NCI-H187 (cell line): ENCODE data around the gene SYNDIG1.

Experiments used
- DNase-seq, 2 experiments: peaks; one replicate each; lab custom pipeline; 2025; lab: John Stamatoyannopoulos, UW

SYNDIG1 gene

GRCh38 chr20:24674921-24675605 lies 205.6 kb downstream of the SYNDIG1 start:
- DNase-seq, result no peak

- DNase-seq, result no peak
Observed at GRCh38 chr20:24675651-24676352, 206.4 kb downstream of the SYNDIG1 start.

GRCh38 chr20:24676353-24676977 lies 207.0 kb downstream of the SYNDIG1 start:
- no peak for DNase-seq

DNA sequence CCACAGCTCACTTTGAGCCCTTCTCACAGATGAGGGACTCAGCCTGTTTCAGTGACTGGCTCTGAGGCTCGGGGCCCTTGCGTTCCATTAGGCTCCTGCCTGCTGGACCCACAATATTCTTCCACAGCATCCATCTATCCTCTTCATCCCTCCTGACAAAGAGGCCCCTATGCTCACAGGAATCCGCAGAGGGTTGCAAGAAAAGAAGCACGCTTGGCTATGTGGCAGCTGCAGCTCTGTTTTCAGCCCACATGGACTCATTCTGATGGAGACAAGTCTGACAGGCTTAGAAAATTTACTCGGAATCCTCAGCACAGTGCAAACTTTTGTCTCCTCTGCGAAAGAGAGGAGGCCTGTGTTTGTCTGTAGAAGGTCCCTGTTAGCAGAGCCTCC lies 207.5 kb downstream of the SYNDIG1 start:
- DNase-seq, result no peak

- DNase-seq, result no peak
Observed at GRCh38 chr20:24677626-24678315, 208.3 kb downstream of the SYNDIG1 start.

- DNase-seq, result no peak
Observed at GRCh38 chr20:24678351-24679106, 209.1 kb downstream of the SYNDIG1 start.

GRCh38 chr20:24679448-24680047 lies 210.1 kb downstream of the SYNDIG1 start:
- DNase-seq, result no peak

DNA sequence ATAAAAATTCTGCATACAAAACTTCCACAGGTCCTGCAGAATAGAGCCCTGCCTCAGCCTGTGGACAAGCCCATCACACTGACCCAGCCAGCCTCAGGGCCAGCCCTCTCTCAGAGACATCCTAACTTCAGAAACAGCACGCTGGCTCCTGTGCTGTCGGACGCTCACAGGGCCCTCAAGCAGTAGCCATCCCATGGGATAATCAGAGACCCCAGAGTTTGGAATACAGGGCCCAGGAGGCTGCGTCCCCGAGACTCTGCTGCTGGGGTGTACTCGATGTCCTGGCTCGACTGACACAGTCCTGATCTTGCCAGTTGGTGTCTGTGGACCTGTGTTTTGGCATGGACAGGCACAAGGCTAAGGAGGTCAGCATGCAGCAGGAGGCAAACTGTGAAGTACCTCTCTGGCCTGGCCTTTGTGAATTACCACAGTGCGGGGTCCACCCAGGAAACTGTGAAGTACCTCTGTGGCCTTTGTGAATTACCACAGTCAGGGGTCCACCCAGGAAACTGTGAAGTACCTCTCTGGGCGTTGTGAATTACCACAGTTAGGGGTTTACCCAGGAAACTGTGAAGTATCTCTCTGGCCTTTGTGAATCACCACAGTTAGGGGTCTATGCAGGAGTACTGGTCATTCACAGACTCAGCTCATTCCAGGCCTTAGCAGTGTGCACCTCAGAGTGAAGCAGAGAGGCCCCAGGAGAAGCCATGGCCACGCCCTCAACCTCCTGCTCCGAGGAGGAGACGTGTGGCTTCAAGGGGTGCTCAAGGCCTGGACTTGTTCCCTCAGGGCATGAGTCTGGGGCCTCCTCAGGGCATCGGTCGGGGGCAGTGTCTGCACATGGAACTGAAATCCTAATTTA lies 212.4 kb downstream of the SYNDIG1 start:
- DNase-seq, result no peak

GRCh38 chr20:24682496-24682985 lies 213.1 kb downstream of the SYNDIG1 start:
- no peak for DNase-seq

DNA sequence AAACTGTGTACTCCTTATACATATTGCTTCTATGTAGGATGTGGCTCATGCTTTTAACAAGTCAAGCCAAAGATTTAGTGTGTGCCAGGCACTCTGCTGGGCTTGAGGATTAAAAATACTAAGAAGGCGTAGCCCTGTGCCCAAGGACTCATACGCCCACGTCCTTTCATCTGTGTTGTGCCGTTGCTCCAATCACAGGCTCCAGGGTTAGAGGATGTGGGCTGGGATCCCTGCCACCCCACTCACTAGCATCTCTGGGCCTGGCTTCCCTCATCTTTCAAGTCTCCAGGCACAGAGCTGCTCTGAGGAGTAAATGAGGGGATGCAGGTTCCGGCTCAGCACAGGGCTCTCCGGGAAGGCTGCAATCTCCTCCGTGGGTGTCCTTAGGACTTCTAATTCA lies 214.2 kb downstream of the SYNDIG1 start:
- no peak for DNase-seq

- DNase-seq, result no peak
Observed at GRCh38 chr20:24684421-24684871, 215.0 kb downstream of the SYNDIG1 start.

DNA sequence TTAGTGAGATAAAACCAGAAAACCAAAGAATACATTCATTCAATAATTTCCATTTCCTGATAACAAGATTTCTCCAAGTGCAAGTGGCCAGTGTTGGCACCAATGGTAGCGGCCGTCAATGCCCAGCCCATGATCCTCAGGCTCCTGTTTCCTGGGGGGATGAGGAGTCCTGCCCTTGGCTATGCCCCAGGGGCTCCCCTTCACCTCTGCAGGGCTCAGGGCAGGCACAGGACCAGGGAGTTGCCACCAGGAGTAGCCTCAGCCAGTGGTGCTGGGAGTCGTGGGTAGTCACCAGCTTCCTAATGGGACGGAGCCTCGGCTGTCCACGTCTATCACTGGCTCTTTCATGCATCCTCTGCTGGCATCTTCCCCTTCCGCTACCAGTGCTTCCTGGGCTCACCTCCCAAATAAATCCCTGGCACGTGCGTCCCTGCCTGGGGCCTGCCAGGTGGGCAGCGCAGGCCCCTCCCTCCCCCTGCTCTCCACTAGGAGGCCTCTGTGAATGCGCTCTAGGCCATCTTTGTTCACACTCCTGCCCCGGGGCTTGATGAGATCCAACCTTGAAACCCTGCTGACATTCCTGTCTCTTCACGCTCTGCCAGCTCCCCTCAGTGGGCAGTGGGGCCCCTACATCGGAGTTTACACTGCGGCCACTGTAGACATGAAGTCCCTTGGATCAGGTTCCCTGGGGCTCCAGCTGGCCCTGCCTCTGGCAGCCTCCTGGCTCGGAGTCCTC lies 215.7 kb downstream of the SYNDIG1 start:
- DNase-seq, result no peak

DNA sequence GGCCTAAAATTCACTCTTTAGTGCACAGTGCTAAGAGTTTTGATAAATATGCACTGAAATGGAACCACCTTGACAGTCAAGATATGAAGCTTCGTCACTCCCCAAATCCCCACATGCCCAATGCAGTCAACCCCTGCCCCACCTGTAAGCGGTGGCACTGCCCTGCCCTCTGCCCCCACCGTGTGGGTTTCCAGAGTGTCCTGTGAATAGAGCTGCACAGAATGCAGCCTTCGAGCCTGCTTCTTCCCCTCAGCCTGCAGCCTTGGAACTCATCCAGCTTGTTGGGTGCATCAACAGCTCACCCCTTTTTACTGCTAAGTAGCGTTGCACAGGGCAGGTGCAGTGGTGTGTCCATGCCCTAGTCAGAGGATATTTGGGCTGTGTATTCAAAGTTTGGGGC lies 216.3 kb downstream of the SYNDIG1 start:
- no peak for DNase-seq

GRCh38 chr20:24686156-24686555 lies 216.7 kb downstream of the SYNDIG1 start:
- no peak for DNase-seq

GRCh38 chr20:24690408-24690807 lies 221.0 kb downstream of the SYNDIG1 start:
- no peak for DNase-seq

GRCh38 chr20:24691901-24692351 lies 222.5 kb downstream of the SYNDIG1 start:
- no peak for DNase-seq

DNA sequence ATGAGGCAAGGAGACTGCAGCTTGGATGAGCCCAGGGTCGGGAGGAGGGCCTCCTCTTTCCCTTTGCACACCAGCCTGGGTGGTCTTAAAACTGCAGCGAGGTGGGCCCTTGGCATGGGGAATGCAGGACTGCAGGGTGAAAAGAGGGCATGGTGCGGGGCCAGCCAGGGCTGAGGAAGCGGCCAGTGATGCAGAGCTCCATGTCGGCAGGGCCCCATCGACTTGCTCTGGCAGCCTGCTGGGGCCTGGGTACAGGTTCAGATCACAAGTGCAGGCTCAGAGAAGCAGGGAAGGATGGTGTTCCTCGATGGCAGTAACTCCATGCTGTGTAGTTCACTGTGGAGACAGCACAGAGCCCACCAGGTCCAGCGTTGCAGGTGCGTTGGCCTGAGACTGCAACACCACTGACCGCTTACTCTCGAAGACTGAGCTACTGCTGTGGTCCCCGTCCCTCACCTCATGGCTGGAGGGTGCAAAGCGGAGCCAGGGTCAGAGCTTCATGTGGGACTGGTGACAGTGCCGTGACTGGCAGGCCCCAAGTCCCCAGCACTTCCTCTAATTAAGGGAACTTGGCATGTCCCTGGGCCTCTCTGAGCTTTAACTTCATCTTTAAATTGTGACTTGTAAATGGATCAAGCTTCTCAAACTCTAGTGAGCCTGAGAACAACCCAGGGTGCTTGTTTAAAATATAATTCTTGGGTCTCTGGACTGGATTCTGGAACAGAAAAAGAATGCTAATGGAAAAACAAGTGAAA lies 223.2 kb downstream of the SYNDIG1 start:
- no peak for DNase-seq

DNA sequence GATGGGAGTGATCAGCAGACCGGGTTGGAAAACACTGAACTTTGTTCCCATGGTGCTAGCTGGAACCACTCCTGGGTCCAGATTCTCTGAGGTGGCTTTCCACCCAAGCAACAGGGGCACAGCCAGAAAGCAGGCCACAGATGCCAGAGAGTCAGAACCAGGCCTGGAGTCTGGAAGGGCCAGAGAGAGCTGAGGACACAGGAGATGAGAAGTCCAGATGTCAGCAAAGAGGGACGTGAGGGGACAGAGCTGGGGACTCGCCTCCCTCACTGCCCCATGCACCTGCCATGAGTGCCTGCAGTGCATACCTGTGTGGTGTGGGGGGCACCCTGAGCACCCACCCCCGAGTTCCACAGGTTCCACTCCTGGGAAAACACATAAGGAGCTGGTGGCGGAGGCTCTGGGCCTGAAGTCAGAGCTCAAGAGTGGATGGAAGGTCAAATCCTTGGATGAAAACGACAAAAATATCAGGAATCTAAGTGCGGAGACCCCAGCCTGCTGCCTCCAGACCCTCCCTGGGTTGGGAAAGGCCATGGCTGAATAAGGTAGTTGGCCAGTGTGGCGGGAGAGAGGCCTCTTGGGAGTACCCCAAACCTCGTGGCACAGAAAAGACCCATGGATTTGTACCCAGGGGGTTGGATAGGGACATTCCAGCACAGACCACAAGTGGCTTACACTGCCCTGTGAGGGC lies 224.2 kb downstream of the SYNDIG1 start:
- no peak for DNase-seq
